Fibroblast of skin of back (primary cell): ENCODE measurements around the gene DOK4.
A peak's percentile ranks its signal among the peaks of the same experiment; 100 is the strongest.

Source experiments
- DNase-seq: peaks from one replicate; pipeline ENCODE4 v3.0.0-alpha.2; 2013

The DOK4 gene

GRCh38 chr16:57501492-57501891, 15.2 kb upstream of the DOK4 start:
- no peak for DNase-seq

GRCh38 chr16:57500578-57501111, 14.4 kb upstream of the DOK4 start:
- no peak for DNase-seq

GRCh38 chr16:57499941-57500340, 13.6 kb upstream of the DOK4 start:
- DNase-seq, result peak; percentile 33

- no peak for DNase-seq
These were observed 11.7 kb upstream of the DOK4 start for GRCh38 chr16:57498031-57498430.

- no peak for DNase-seq
These were observed 10.8 kb upstream of the DOK4 start for GRCh38 chr16:57497121-57497520.

GRCh38 chr16:57493767-57494166, 7.5 kb upstream of the DOK4 start:
- no peak for DNase-seq

GRCh38 chr16:57489229-57489628, 2.9 kb upstream of the DOK4 start:
- no peak for DNase-seq

- DNase-seq, result no peak
These were observed 853 bp upstream of the DOK4 start for GRCh38 chr16:57486858-57487834.

GRCh38 chr16:57485091-57485915, 990 bp downstream of the DOK4 start:
- DNase-seq, result no peak

- no peak for DNase-seq
These were observed 1.7 kb downstream of the DOK4 start for GRCh38 chr16:57484515-57485005.

- DNase-seq, result no peak
These were observed 2.4 kb downstream of the DOK4 start for GRCh38 chr16:57483725-57484514.

- no peak for DNase-seq
These were observed 3.3 kb downstream of the DOK4 start for GRCh38 chr16:57482845-57483545.

GRCh38 chr16:57481421-57481820, 4.9 kb downstream of the DOK4 start:
- no peak for DNase-seq

- no peak for DNase-seq
These were observed 5.5 kb downstream of the DOK4 start for GRCh38 chr16:57480754-57481230.

GRCh38 chr16:57479976-57480753, 6.1 kb downstream of the DOK4 start:
- peak; percentile 28 for DNase-seq

GRCh38 chr16:57479205-57479975, 6.9 kb downstream of the DOK4 start:
- peak; percentile 78 for DNase-seq

- no peak for DNase-seq
These were observed 7.7 kb downstream of the DOK4 start for GRCh38 chr16:57478396-57479204.

- no peak for DNase-seq
These were observed 8.6 kb downstream of the DOK4 start for GRCh38 chr16:57477531-57478202.
